Thyroid gland (tissue), 4 donors: Measurements from ENCODE around the gene CD22. TPM values are rescaled to one million over a fixed set of nuclear protein-coding genes. Genes with fewer than 3 reads are reported as not detected.
A peak's percentile ranks its signal among the peaks of the same experiment; 100 is the strongest.

Source experiments
- DNase-seq, 2 donors: peaks; one replicate each; pipeline ENCODE4 v3.0.0-alpha.2; 2019
- H3K27ac ChIP-seq, 3 donors: fragments of 200-600 bp; sonication (generic); 1 replicate in 2 of 3; 2 replicates in 1 of 3; pipeline ENCODE4 v1.5.1; 2016 to 2019; ENCODE audit warnings: mild to moderate bottlenecking in 1 of 3, moderate library complexity in 1 of 3
- H3K27me3 ChIP-seq: fragments of 200-600 bp; sonication (generic); one replicate; pipeline ENCODE4 v1.5.1; 2019
- H3K36me3 ChIP-seq, 2 donors: fragments of 200-600 bp; sonication (generic); one replicate each; pipeline ENCODE4 v1.5.1; 2016 to 2019
- H3K4me1 ChIP-seq, 2 donors: fragments of 200-600 bp; sonication (generic); one replicate each; pipeline ENCODE4 v1.5.1; 2017 to 2019
- H3K4me3 ChIP-seq, 3 donors: fragments of 200-600 bp; sonication (generic); replicated peaks in 1 of 3; 1 replicate in 2 of 3; 2 replicates in 1 of 3; pipeline ENCODE4 v1.5.1; 2016; ENCODE audit warnings: mild to moderate bottlenecking in 1 of 3
- H3K9me3 ChIP-seq: fragments of 200-600 bp; sonication (generic); one replicate; pipeline ENCODE4 v1.5.1; 2017
- CTCF ChIP-seq, 6 experiments: fragments of 200-600 bp in 3 of 6; fragments of 450-650 bp in 3 of 6; sonication (generic) in 3 of 6; IDR thresholded peaks; one replicate each; pipeline ENCODE4 v1.5.1; 2016 to 2019; ENCODE audit warnings: antibody characterized with exemption in 6 of 6, mild to moderate bottlenecking in 2 of 6, inconsistent platforms in 1 of 6, moderate library complexity in 1 of 6
- POLR2A ChIP-seq, 2 donors: fragments of 450-650 bp; IDR thresholded peaks; one replicate each; pipeline ENCODE4 v1.6.1; 2017; ENCODE audit warnings: antibody characterized with exemption in 2 of 2, mild to moderate bottlenecking in 2 of 2, moderate library complexity in 1 of 2
- WGBS, 2 donors: methylation state at CpG; one replicate each; pipeline ENCODE4 v1.1.5; 2017; 5-methylcytosine and 5-hydroxymethylcytosine counted together
- intact Hi-C: fragments of 100-400 bp; cut with DNase I; formaldehyde crosslinking; loops from one replicate; pipeline ENCODE4 v1.15.1; 2023
- total RNA-seq, 4 donors: library from RNA; depleted of rRNA; stranded (reverse); fragments of >200 nt; gene quantifications; one replicate each; pipeline ENCODE4 v1.2.3, GENCODE V29; 2016

Gene CD22
- 10 to 100 TPM in 1 of 4 donors, 1 to 10 TPM in 2, under 1 TPM in 1; 0.68 to 18.4 (median 2.0) TPM for total RNA-seq

GRCh38 chr19:35328851-35329285 is at the start of gene CD22:
Gene CD22, plus strand, starts transcription at chr19:35329187. Its CDS starts 2,854 bp downstream, at chr19:35332041.
- Histone ChIP-seq H3K9me3 (no peaks in the 10 kb centered on the region), H3K36me3 (no peaks in the 10 kb centered on the region), H3K27ac (no peak within 1 kb of the TSS), H3K4me3 (no peak within 1 kb of the TSS), H3K4me1 (no peaks in the 10 kb centered on the region), H3K27me3 (no peaks in the 10 kb centered on the region)
- TF ChIP-seq POLR2A (IDR thresholded peaks at IDR 0.05) (no peak), CTCF (IDR thresholded peaks at IDR 0.05) (no peak)
- intact Hi-C loops, result no loop called here
- DNase-seq, result no peak
- WGBS, 2 donors, result 86 to 87% methylated on average over 12 of the region's 12 CpGs

DNA sequence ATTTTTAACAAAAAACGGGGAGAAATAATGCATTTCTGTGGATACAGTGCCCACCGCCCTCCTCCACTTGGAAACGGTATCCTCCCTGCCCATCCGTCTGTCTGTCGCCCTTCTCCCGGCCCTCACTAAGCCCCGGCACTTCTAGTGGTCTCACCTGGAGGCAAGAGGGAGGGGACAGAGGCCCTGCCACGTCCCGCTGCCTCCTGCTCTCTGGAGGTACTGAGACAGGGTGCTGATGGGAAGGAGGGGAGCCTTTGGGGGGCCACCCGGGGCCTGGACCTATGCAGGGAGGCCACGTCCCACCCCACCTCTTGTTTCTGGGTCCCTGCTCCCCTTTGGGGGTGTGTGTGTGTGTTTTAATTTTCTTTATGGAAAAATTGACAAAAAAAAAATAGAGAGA is 49.6 kb upstream of the CD22 start:
- Histone ChIP-seq H3K9me3 (no peaks in the 10 kb centered on the region), H3K27ac (peak overlapping the region in 1 of 3 donors; percentile 28), H3K4me1 (peaks cover 11 to 17% of the 10 kb centered on the region in 2 donors), H3K27me3 (no peaks in the 10 kb centered on the region), H3K4me3 (no peak overlapping the region), H3K36me3 (peaks cover 27 to 33% of the 10 kb centered on the region in 2 donors)
- intact Hi-C loops, result loop anchor here (5.0 to 10.0 kb wide), 2 partner anchors 68 to 325 kb away; partner anchors contain the start of gene FFAR1
- TF ChIP-seq POLR2A (IDR thresholded peaks at IDR 0.05) (no peak), CTCF (IDR thresholded peaks at IDR 0.05) (no peak)
- DNase-seq, result no peak
- WGBS, 2 donors, result 83 to 90% methylated on average over 11 of the region's 11 CpGs

DNA sequence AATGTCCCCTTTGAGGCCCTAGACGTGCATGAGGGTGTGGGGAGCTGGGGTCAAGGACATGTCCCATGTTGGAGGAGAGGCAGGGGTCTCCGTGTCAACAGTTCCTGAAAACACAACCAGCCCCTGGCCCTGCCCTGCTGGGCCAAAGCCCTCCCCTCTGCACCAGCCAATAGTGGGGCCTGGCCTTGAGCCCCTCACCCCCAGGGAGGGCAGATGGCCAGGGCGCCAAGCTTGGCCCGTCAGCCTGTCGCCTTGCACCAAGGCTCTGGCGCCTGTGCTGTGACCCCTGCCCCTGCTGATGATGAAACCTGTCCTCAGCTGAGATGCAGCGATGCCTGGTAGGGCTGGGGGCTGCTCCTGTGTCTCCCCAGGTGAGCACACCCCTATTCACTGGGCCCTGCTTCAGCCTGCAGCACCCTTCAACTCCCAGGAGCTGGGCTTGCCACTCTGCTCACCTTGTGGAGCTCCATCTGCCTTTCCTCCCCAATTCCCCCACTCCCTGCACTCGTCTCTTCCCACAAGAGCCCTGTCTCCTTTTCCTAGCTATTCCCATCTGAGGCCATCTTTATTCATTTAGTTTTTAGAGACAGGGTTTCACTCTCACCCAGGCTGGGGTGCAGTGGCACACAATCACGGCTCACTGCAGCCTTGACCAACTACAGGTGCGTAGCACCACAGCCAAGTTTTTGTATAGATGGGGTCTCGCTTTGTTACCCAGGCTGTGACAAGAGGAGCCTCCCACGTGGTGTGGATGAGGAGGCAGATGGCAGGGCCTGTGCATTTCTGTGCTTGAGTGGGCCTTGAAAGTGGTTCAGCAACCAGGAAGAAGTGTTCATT is 48.8 kb upstream of the CD22 start:
- no peaks in the 10 kb centered on the region for H3K27me3 ChIP-seq
- peaks cover 11 to 17% of the 10 kb centered on the region in 2 donors for H3K4me1 ChIP-seq
- intact Hi-C loops, result loop anchor here (5.0 to 10.0 kb wide), 2 partner anchors 67 to 325 kb away; partner anchors contain the start of gene FFAR1
- DNase-seq, result peak; percentile 87 to 90
- no peaks in the 10 kb centered on the region for H3K9me3 ChIP-seq
- H3K4me3 ChIP-seq, result no peak overlapping the region
- TF ChIP-seq POLR2A (IDR thresholded peaks at IDR 0.05) (no peak), CTCF (IDR thresholded peaks at IDR 0.05) (no peak)
- 49 to 55% methylated on average over 8 to 12 of the region's 12 CpGs for WGBS, 2 donors
- peak overlapping the region in 2 of 3 donors; percentile 28 to 41 for H3K27ac ChIP-seq
- peaks cover 27 to 33% of the 10 kb centered on the region in 2 donors for H3K36me3 ChIP-seq

DNA sequence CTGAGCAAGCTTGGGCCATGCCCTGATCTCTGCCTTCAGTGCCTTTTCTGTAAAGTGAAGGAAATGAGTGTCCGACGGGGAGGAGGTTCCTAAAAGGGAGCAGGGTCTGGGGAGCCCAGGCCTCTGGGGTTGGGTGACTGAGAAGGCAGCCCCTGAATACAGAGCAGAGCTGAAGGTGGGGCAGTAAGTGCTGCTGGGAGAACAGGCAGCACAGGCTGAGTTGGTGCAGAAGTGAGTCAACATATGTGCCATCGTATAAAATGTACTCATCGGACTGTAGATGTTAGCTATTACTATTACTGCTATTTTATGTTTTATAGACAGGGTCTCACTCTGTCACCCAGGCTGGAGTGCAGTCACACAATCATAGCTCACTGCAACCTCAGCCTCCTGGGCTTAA is 47.7 kb upstream of the CD22 start:
- peak overlapping the region in 1 of 3 donors; percentile 41 for H3K27ac ChIP-seq
- TF ChIP-seq CTCF (IDR thresholded peaks at IDR 0.05) (no peak), POLR2A (IDR thresholded peaks at IDR 0.05) (no peak)
- 72 to 74% methylated on average over 4 of the region's 4 CpGs for WGBS, 2 donors

More for the DNA sequence above, 47.7 kb upstream of the CD22 start:
- Histone ChIP-seq H3K4me1 (peaks cover 11 to 17% of the 10 kb centered on the region in 2 donors), H3K4me3 (no peak overlapping the region), H3K36me3 (peaks cover 24 to 30% of the 10 kb centered on the region in 2 donors), H3K27me3 (no peaks in the 10 kb centered on the region), H3K9me3 (no peaks in the 10 kb centered on the region)
- no peak for DNase-seq
- intact Hi-C loops, result no loop called here
